Measurements from ENCODE around the gene KLRF2.

KLRF2 gene

GRCh38 chr12:9856151-9856550, 25.1 kb upstream of the KLRF2 start:
- no peak for DNase-seq (ENCODE audit: low read depth, low spot score)
- TF ChIP-seq, protein P1, sequence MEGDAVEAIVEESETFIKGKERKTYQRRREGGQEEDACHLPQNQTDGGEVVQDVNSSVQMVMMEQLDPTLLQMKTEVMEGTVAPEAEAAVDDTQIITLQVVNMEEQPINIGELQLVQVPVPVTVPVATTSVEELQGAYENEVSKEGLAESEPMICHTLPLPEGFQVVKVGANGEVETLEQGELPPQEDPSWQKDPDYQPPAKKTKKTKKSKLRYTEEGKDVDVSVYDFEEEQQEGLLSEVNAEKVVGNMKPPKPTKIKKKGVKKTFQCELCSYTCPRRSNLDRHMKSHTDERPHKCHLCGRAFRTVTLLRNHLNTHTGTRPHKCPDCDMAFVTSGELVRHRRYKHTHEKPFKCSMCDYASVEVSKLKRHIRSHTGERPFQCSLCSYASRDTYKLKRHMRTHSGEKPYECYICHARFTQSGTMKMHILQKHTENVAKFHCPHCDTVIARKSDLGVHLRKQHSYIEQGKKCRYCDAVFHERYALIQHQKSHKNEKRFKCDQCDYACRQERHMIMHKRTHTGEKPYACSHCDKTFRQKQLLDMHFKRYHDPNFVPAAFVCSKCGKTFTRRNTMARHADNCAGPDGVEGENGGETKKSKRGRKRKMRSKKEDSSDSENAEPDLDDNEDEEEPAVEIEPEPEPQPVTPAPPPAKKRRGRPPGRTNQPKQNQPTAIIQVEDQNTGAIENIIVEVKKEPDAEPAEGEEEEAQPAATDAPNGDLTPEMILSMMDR (IDR thresholded peaks at IDR 0.05; ENCODE audit: low read depth, low read length), result no peak
- in situ Hi-C loops (cut with HindIII; ENCODE audit: low sequenced_read_pairs), result no loop called here
- no peak overlapping the region for H3K4me3 ChIP-seq (ENCODE audit: low read depth, low read length)

GRCh38 chr12:9856894-9857293, 24.4 kb upstream of the KLRF2 start:
- TF ChIP-seq, protein P1 (IDR thresholded peaks at IDR 0.05; ENCODE audit: low read depth, low read length), result no peak
- no peak for DNase-seq (ENCODE audit: low read depth, low spot score)
- in situ Hi-C loops (cut with HindIII; ENCODE audit: low sequenced_read_pairs), result no loop called here
- no peak overlapping the region for H3K4me3 ChIP-seq (ENCODE audit: low read depth, low read length)

DNA sequence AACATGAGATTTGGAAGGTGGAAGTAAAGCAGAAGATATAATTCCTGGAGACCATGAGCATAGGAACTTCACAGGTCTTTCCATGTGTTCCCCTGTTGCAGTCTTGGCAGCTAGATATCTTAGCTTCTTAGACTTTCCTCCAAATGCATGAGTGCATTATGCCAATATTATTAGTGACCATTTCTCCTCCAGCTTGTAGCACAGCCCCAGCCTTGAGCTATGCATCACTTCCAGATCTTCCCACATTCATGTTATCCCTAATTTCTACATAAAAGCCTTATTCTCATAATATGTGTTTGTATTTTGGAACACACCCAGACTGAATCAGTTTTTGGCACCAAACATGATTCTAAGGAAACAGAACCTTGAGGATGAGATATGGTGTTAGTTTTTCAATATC, 23.2 kb upstream of the KLRF2 start:
- TF ChIP-seq, protein P1 (IDR thresholded peaks at IDR 0.05; ENCODE audit: low read depth, low read length), result no peak
- no peak for DNase-seq (ENCODE audit: low read depth, low spot score)
- no peak overlapping the region for H3K4me3 ChIP-seq (ENCODE audit: low read depth, low read length)
- in situ Hi-C loops (cut with HindIII; ENCODE audit: low sequenced_read_pairs), result no loop called here

- TF ChIP-seq, protein P1 (IDR thresholded peaks at IDR 0.05; ENCODE audit: low read depth, low read length), result no peak
- in situ Hi-C loops (cut with HindIII; ENCODE audit: low sequenced_read_pairs), result no loop called here
- H3K4me3 ChIP-seq (ENCODE audit: low read depth, low read length), result no peak overlapping the region
- DNase-seq (ENCODE audit: low read depth, low spot score), result no peak
Measured at GRCh38 chr12:9864913-9865675, 16.2 kb upstream of the KLRF2 start.

DNA sequence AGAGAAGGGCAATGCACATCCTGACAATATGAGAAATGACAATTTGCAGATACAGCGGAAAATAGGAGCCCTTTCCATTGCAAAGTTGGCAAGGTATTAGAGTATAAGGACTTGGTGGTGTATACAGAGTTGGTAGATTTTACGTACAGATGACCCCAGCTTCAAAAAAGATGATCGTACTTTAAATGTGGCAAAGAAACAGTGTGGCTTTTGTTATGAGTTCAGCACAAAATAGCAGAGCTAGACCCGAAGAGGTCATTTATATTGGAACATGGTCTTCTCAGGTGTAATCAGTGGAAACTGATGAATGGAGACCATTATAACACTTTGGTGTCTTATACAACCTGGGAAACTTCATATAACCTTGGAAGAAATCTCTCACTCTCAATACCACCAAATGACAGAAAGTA, 14.4 kb upstream of the KLRF2 start:
- H3K4me3 ChIP-seq (ENCODE audit: low read depth, low read length), result no peak overlapping the region
- no peak for DNase-seq (ENCODE audit: low read depth, low spot score)
- TF ChIP-seq, protein P1 (IDR thresholded peaks at IDR 0.05; ENCODE audit: low read depth, low read length), result no peak
- in situ Hi-C loops (cut with HindIII; ENCODE audit: low sequenced_read_pairs), result no loop called here

- no peak for DNase-seq (ENCODE audit: low read depth, low spot score)
- TF ChIP-seq, protein P1 (IDR thresholded peaks at IDR 0.05; ENCODE audit: low read depth, low read length), result no peak
- in situ Hi-C loops (cut with HindIII; ENCODE audit: low sequenced_read_pairs), result no loop called here
- H3K4me3 ChIP-seq (ENCODE audit: low read depth, low read length), result no peak overlapping the region
Measured at GRCh38 chr12:9867531-9867930, 13.8 kb upstream of the KLRF2 start.
